Measurements from ENCODE around the gene WIF1.

DNA sequence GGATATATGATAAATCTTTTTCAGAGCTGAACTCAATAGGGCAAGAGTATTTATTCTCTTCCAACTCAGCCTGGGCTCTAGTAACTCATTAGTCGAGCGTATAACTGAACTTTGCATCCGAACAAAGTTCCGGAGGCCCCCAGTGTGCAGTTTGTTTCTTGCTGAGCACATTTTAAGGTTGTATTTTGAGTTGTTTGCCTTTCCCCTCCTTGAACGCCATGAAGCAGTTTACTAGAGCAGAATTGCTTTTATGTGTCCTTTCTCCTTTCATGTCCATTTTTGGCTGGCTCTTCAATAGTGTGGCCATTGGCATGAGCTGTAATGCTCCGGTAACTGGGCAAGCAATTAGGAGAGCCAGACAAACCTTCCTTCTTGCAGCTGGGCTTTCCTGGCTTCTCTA is 105.3 kb downstream of the WIF1 start:
- no peak for TF ChIP-seq ZFP3 (CRISPR knock-in tag; IDR thresholded peaks at IDR 0.05)
- TF ChIP-seq, protein P1, sequence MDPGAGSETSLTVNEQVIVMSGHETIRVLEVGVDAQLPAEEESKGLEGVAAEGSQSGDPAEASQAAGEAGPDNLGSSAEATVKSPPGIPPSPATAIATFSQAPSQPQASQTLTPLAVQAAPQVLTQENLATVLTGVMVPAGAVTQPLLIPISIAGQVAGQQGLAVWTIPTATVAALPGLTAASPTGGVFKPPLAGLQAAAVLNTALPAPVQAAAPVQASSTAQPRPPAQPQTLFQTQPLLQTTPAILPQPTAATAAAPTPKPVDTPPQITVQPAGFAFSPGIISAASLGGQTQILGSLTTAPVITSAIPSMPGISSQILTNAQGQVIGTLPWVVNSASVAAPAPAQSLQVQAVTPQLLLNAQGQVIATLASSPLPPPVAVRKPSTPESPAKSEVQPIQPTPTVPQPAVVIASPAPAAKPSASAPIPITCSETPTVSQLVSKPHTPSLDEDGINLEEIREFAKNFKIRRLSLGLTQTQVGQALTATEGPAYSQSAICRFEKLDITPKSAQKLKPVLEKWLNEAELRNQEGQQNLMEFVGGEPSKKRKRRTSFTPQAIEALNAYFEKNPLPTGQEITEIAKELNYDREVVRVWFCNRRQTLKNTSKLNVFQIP (CRISPR knock-in tag; IDR thresholded peaks at IDR 0.05; ENCODE audit: borderline replicate concordance, low read depth) = no peak

Data from SK-N-SH treated with all-trans-retinoic acid at 6 μM for 48 hours (cell line).